Activated T-cell treated with anti-CD3 and anti-CD28 coated beads, Interleukin-2, amount 50 U/mL, for 24 hours (primary cell): ENCODE results near the gene NELL1.

Source experiments
- DNase-seq: peaks from one replicate; pipeline ENCODE4 v3.0.0-alpha.2; 2020
- H3K27ac Mint-ChIP-seq: 2 replicates; pipeline ENCODE4 v1.8.0; 2020; ENCODE audit warnings: mild to moderate bottlenecking, mixed read lengths
- H3K27me3 Mint-ChIP-seq: 2 replicates; pipeline ENCODE4 v1.8.0; 2020; ENCODE audit warnings: mixed read lengths
- H3K36me3 Mint-ChIP-seq: 2 replicates; pipeline ENCODE4 v1.8.0; 2020; ENCODE audit warnings: low read depth, mixed read lengths
- H3K4me1 Mint-ChIP-seq: 2 replicates; pipeline ENCODE4 v1.8.0; 2020; ENCODE audit warnings: low read depth, mixed read lengths
- H3K4me3 Mint-ChIP-seq: 2 replicates; pipeline ENCODE4 v1.8.0; 2020; ENCODE audit warnings: mild to moderate bottlenecking, moderate library complexity, mixed read lengths
- H3K9me3 Mint-ChIP-seq: 2 replicates; pipeline ENCODE4 v1.8.0; 2020; ENCODE audit warnings: mixed read lengths

Gene NELL1

DNA sequence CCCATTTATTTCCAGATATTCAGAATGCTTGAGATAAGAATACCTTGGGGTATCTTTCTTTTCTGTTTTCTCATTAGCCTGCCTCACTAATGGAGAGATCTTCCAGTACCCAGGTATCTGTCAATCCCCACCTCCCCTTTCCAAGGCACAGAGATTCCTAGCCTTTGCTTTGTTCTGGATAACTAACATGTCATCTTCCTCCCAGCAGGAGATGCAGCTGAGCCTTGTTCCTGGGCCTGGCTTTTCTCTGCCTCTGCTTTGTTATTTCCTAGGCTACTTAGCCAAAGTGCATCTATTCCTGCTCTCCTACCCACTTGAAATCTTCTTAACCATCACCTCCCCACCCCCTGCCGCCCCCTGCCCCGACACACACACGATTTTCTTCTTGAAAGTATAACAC is 297.1 kb downstream of the NELL1 start:
- no peaks in the 10 kb centered on the region for H3K4me1 Mint-ChIP-seq
- peaks cover 2% of the 10 kb centered on the region for H3K9me3 Mint-ChIP-seq
- no peaks in the 10 kb centered on the region for H3K36me3 Mint-ChIP-seq
- H3K27ac Mint-ChIP-seq: no peak overlapping the region
- no peak overlapping the region for H3K4me3 Mint-ChIP-seq
- DNase-seq: no peak
- H3K27me3 Mint-ChIP-seq: no peaks in the 10 kb centered on the region

GRCh38 chr11:20973940-20974559 is 304.7 kb downstream of the NELL1 start:
- H3K4me3 Mint-ChIP-seq: no peak overlapping the region
- H3K9me3 Mint-ChIP-seq: no peaks in the 10 kb centered on the region
- no peaks in the 10 kb centered on the region for H3K4me1 Mint-ChIP-seq
- no peak for DNase-seq
- H3K27ac Mint-ChIP-seq: no peak overlapping the region
- no peaks in the 10 kb centered on the region for H3K27me3 Mint-ChIP-seq
- H3K36me3 Mint-ChIP-seq: no peaks in the 10 kb centered on the region

DNA sequence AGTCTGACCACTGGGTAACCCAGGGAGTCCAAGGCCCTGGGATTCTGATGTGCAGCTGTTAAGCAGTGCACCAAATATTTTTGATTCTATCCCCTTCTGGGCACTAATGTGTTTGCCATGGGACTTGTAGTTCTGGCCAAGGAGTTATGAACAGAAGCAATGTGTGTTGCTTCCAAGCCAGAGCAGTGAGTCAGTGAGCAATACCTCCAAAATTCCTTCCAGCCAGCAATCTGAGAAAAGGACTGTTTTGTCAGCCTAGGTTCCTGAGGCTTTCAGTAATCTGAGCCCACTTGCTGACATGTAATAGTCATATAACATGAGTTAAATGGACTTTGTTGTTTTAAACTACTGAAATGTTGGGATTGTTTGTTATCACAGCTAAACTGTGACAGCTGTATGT is 311.4 kb downstream of the NELL1 start:
- Mint-ChIP-seq H3K9me3 (peaks cover 2% of the 10 kb centered on the region), H3K4me1 (no peaks in the 10 kb centered on the region), H3K27me3 (no peaks in the 10 kb centered on the region), H3K27ac (no peak overlapping the region), H3K4me3 (no peak overlapping the region), H3K36me3 (no peaks in the 10 kb centered on the region)
- DNase-seq: no peak

GRCh38 chr11:20990447-20990846 is 321.1 kb downstream of the NELL1 start:
- DNase-seq: no peak
- Mint-ChIP-seq H3K27ac (no peak overlapping the region), H3K27me3 (no peaks in the 10 kb centered on the region), H3K4me1 (no peaks in the 10 kb centered on the region), H3K36me3 (no peaks in the 10 kb centered on the region), H3K4me3 (no peak overlapping the region), H3K9me3 (peaks cover 15% of the 10 kb centered on the region)

- no peaks in the 10 kb centered on the region for H3K4me1 Mint-ChIP-seq
- H3K27ac Mint-ChIP-seq: no peak overlapping the region
- peaks cover 15% of the 10 kb centered on the region for H3K9me3 Mint-ChIP-seq
- H3K4me3 Mint-ChIP-seq: no peak overlapping the region
- no peak for DNase-seq
- no peaks in the 10 kb centered on the region for H3K36me3 Mint-ChIP-seq
- H3K27me3 Mint-ChIP-seq: no peaks in the 10 kb centered on the region
These were observed 322.1 kb downstream of the NELL1 start for GRCh38 chr11:20991471-20991870.

DNA sequence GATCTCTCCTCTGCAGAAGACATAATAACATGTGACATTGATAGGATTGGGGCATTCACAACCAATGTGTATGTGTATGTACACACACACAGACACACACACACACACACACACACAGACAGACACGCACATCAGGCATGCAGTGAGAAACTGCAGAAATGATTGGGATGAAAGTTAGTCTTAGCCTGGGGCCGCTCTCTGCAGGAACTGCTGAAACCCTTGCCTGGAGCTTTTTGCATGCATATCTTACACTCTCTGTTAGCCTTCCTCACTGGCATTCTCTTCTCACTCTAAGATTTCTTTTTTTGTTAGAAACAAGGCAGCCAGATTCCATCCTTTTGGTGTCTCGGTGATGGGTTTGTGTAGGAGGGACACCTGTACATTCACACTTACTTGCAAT is 337.9 kb downstream of the NELL1 start:
- H3K4me3 Mint-ChIP-seq: no peak overlapping the region
- H3K4me1 Mint-ChIP-seq: no peaks in the 10 kb centered on the region
- H3K9me3 Mint-ChIP-seq: peaks cover 5% of the 10 kb centered on the region
- no peak overlapping the region for H3K27ac Mint-ChIP-seq
- H3K27me3 Mint-ChIP-seq: no peaks in the 10 kb centered on the region
- no peaks in the 10 kb centered on the region for H3K36me3 Mint-ChIP-seq
- DNase-seq: no peak

DNA sequence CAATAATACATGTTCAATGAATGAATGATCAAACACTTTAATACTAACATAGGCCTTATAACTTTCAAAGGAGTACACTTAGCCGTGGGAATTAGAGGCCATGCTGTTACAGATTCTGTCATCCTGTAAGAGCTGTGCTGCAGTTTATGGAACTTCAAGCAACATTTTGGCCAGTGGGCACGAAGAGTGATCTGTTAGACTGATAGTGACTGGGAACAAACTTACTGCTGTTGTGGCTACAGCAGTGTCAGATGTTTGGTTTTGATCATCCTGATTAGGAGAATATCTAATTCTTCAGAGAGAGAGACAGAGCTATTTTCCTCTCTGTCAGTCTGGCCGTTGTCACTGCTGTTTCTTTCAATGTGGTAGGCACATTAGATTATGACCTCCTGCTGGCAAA is 348.9 kb downstream of the NELL1 start:
- Mint-ChIP-seq H3K27ac (no peak overlapping the region), H3K9me3 (peaks cover under 1% of the 10 kb centered on the region), H3K4me1 (no peaks in the 10 kb centered on the region), H3K27me3 (no peaks in the 10 kb centered on the region), H3K4me3 (no peak overlapping the region), H3K36me3 (no peaks in the 10 kb centered on the region)
- DNase-seq: no peak

DNA sequence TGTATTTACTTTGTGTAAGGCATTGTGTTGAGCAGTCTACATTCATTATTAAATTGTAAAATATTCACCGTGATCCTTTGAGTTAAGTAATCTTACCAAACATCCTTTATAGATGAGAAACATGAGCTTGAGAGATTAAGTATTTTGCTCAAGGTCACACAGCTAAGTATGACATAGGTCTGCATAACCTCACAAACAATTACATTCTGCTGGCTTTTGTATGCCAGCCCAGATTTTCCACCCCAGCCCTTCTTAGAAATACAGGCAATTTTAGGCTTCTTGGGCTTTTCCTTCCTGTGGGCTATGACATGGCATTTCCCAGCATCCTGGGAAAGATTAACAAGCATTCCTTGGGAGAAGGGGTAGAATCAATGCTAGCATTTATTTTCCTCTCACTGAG is 357.3 kb downstream of the NELL1 start:
- H3K9me3 Mint-ChIP-seq: peaks cover 8% of the 10 kb centered on the region
- H3K27ac Mint-ChIP-seq: no peak overlapping the region
- H3K4me3 Mint-ChIP-seq: no peak overlapping the region
- DNase-seq: no peak
- H3K27me3 Mint-ChIP-seq: no peaks in the 10 kb centered on the region
- no peaks in the 10 kb centered on the region for H3K36me3 Mint-ChIP-seq
- no peaks in the 10 kb centered on the region for H3K4me1 Mint-ChIP-seq

GRCh38 chr11:21037850-21038249 is 368.5 kb downstream of the NELL1 start:
- no peak overlapping the region for H3K4me3 Mint-ChIP-seq
- H3K36me3 Mint-ChIP-seq: no peaks in the 10 kb centered on the region
- no peak for DNase-seq
- H3K27ac Mint-ChIP-seq: no peak overlapping the region
- no peaks in the 10 kb centered on the region for H3K4me1 Mint-ChIP-seq
- H3K9me3 Mint-ChIP-seq: peaks cover 13% of the 10 kb centered on the region
- H3K27me3 Mint-ChIP-seq: no peaks in the 10 kb centered on the region

GRCh38 chr11:21038801-21039200 is 369.4 kb downstream of the NELL1 start:
- DNase-seq: no peak
- H3K27me3 Mint-ChIP-seq: no peaks in the 10 kb centered on the region
- no peak overlapping the region for H3K4me3 Mint-ChIP-seq
- no peaks in the 10 kb centered on the region for H3K4me1 Mint-ChIP-seq
- no peak overlapping the region for H3K27ac Mint-ChIP-seq
- no peaks in the 10 kb centered on the region for H3K36me3 Mint-ChIP-seq
- peaks cover 8% of the 10 kb centered on the region for H3K9me3 Mint-ChIP-seq

- Mint-ChIP-seq H3K36me3 (no peaks in the 10 kb centered on the region), H3K27me3 (no peaks in the 10 kb centered on the region), H3K27ac (no peak overlapping the region), H3K4me3 (no peak overlapping the region), H3K4me1 (no peaks in the 10 kb centered on the region), H3K9me3 (peaks cover 5% of the 10 kb centered on the region)
- no peak for DNase-seq
These were observed 371.2 kb downstream of the NELL1 start for GRCh38 chr11:21040630-21041029.

DNA sequence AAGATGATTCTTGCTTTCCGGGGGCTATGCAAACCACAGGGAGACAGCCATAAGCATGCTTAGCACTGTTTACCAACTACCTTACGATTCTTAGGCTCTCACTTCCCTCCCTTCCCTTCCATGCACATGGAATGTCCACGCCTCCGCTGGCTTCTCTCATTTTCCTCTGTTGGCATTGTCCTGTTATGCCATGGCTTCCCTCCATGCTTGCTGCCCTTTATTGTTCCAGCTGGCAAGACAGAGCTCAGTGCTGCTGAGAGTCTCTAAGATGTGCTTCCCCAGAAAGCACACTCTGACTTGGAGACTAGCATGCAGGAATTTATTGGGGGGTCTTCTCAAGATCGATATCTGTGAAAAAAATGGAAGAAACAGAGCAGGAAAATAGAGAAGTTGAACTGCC is 379.2 kb downstream of the NELL1 start:
- H3K9me3 Mint-ChIP-seq: no peaks in the 10 kb centered on the region
- no peak for DNase-seq
- no peaks in the 10 kb centered on the region for H3K4me1 Mint-ChIP-seq
- no peak overlapping the region for H3K4me3 Mint-ChIP-seq
- H3K27me3 Mint-ChIP-seq: no peaks in the 10 kb centered on the region
- no peak overlapping the region for H3K27ac Mint-ChIP-seq
- H3K36me3 Mint-ChIP-seq: no peaks in the 10 kb centered on the region

- H3K4me3 Mint-ChIP-seq: no peak overlapping the region
- H3K4me1 Mint-ChIP-seq: no peaks in the 10 kb centered on the region
- H3K27ac Mint-ChIP-seq: no peak overlapping the region
- no peaks in the 10 kb centered on the region for H3K36me3 Mint-ChIP-seq
- H3K9me3 Mint-ChIP-seq: no peaks in the 10 kb centered on the region
- no peak for DNase-seq
- H3K27me3 Mint-ChIP-seq: no peaks in the 10 kb centered on the region
These were observed 384.1 kb downstream of the NELL1 start for GRCh38 chr11:21053466-21053865.

DNA sequence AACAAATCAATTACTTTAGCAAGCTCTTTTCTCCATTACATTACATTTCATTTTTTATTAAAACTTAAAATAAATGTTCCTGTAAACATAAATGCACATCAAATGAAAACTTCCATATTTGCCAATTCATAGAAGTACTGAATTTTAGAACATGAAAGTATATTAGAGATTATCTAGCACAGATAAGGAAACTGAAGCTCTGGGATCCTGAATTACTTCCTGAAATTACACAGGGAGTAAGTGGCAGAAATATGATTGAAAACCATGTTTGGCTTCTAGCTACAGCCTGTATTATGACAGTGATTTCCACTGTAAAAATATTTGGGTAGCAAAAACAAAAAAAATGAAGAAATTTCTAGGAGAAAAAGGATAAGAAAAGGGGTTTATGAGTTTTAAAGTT is 387.3 kb downstream of the NELL1 start:
- peaks cover 5% of the 10 kb centered on the region for H3K9me3 Mint-ChIP-seq
- H3K4me1 Mint-ChIP-seq: no peaks in the 10 kb centered on the region
- H3K4me3 Mint-ChIP-seq: no peak overlapping the region
- no peaks in the 10 kb centered on the region for H3K27me3 Mint-ChIP-seq
- no peaks in the 10 kb centered on the region for H3K36me3 Mint-ChIP-seq
- no peak overlapping the region for H3K27ac Mint-ChIP-seq
- no peak for DNase-seq

DNA sequence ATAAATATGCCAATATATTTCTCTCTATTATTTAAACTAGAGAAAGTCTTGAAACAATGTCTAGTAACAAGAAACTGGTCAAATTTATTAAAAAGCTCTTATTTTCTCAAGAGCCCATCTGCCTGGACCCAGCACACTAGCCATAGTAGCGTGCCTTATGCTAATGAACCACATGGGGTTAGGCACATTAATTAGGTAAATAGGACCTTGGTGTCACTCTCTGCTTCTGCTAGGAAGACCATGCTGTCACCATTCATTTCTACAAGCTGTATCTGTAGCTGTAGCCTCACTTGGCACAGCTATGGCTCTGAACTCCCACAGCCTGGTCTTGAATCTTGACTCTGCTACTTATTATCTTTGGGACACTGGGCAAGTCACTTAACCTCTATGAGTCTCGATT is 390.5 kb downstream of the NELL1 start:
- no peak overlapping the region for H3K27ac Mint-ChIP-seq
- peaks cover 12% of the 10 kb centered on the region for H3K9me3 Mint-ChIP-seq
- H3K27me3 Mint-ChIP-seq: no peaks in the 10 kb centered on the region
- H3K36me3 Mint-ChIP-seq: no peaks in the 10 kb centered on the region
- H3K4me1 Mint-ChIP-seq: no peaks in the 10 kb centered on the region
- DNase-seq: no peak
- no peak overlapping the region for H3K4me3 Mint-ChIP-seq

GRCh38 chr11:21066030-21066429 is 396.6 kb downstream of the NELL1 start:
- no peak for DNase-seq
- Mint-ChIP-seq H3K27ac (no peak overlapping the region), H3K36me3 (no peaks in the 10 kb centered on the region), H3K4me1 (no peaks in the 10 kb centered on the region), H3K9me3 (peaks cover 12% of the 10 kb centered on the region), H3K4me3 (no peak overlapping the region), H3K27me3 (no peaks in the 10 kb centered on the region)
